GM19328 (cell line): ENCODE results near the gene DSP.

Experiments used
- ATAC-seq: cut with Tn5 transposase; IDR thresholded peaks from one replicate; pipeline ENCODE4 v1.9.1; 2021; ENCODE audit warnings: mild to moderate bottlenecking, moderate library complexity; ENCODE audit not compliant: unreplicated experiment

Gene DSP

GRCh38 chr6:7534192-7534591 lies 7.3 kb upstream of the DSP start:
- no peak for ATAC-seq

- no peak for ATAC-seq
Measured at GRCh38 chr6:7535498-7535897, 6.0 kb upstream of the DSP start.

- no peak for ATAC-seq
Measured at GRCh38 chr6:7537565-7538174, 3.8 kb upstream of the DSP start.

GRCh38 chr6:7538484-7538883 lies 3.0 kb upstream of the DSP start:
- no peak for ATAC-seq

GRCh38 chr6:7540595-7540994 lies 876 bp upstream of the DSP start:
- no peak for ATAC-seq

GRCh38 chr6:7542065-7542873 lies 798 bp downstream of the DSP start:
- ATAC-seq = no peak

GRCh38 chr6:7542874-7543624 lies 1.6 kb downstream of the DSP start:
- ATAC-seq = no peak

- ATAC-seq = no peak
Measured at GRCh38 chr6:7543789-7544424, 2.4 kb downstream of the DSP start.

GRCh38 chr6:7544597-7544996 lies 3.1 kb downstream of the DSP start:
- ATAC-seq = no peak

- ATAC-seq = no peak
Measured at GRCh38 chr6:7545316-7546019, 4.0 kb downstream of the DSP start.

GRCh38 chr6:7546020-7546369 lies 4.5 kb downstream of the DSP start:
- ATAC-seq = no peak

GRCh38 chr6:7546383-7546782 lies 4.9 kb downstream of the DSP start:
- no peak for ATAC-seq

GRCh38 chr6:7546896-7547295 lies 5.4 kb downstream of the DSP start:
- ATAC-seq = no peak

- ATAC-seq = no peak
Measured at GRCh38 chr6:7547315-7547714, 5.8 kb downstream of the DSP start.

GRCh38 chr6:7550433-7550801 lies 8.9 kb downstream of the DSP start:
- ATAC-seq = no peak

GRCh38 chr6:7554533-7555275 lies 13.2 kb downstream of the DSP start:
- ATAC-seq = no peak

- ATAC-seq = no peak
Measured at GRCh38 chr6:7555671-7556070, 14.2 kb downstream of the DSP start.

- no peak for ATAC-seq
Measured at GRCh38 chr6:7556394-7557106, 15.1 kb downstream of the DSP start.

- ATAC-seq = no peak
Measured at GRCh38 chr6:7557652-7558051, 16.2 kb downstream of the DSP start.

GRCh38 chr6:7558781-7559180 lies 17.3 kb downstream of the DSP start:
- no peak for ATAC-seq
